GM19468 (cell line): ENCODE results near the gene PAFAH2.
"Not testable (repeated sequence)": the region's sequence is repeated elsewhere in the genome, so short reads cannot be mapped to it uniquely, and the experiment has no call there.

Experiments
- ATAC-seq: cut with Tn5 transposase; IDR thresholded peaks from one replicate; pipeline ENCODE4 v1.9.1; 2021; ENCODE audit warnings: mild to moderate bottlenecking, moderate library complexity, moderate number of reproducible peaks; ENCODE audit not compliant: unreplicated experiment; ENCODE audit errors: extremely low read depth

PAFAH2 gene

GRCh38 chr1:25990251-25990650 is 7.6 kb downstream of the PAFAH2 start:
- no peak for ATAC-seq

GRCh38 chr1:25989440-25990234 is 8.2 kb downstream of the PAFAH2 start:
- no peak for ATAC-seq

- ATAC-seq: no peak
Measured at GRCh38 chr1:25987951-25988350, 9.9 kb downstream of the PAFAH2 start.

- not testable (repeated sequence) for ATAC-seq
Measured at GRCh38 chr1:25986773-25987172, 11.1 kb downstream of the PAFAH2 start.

- no peak for ATAC-seq
Measured at GRCh38 chr1:25985670-25986069, 12.2 kb downstream of the PAFAH2 start.

- no peak for ATAC-seq
Measured at GRCh38 chr1:25985171-25985570, 12.7 kb downstream of the PAFAH2 start.

GRCh38 chr1:25979210-25979609 is 18.7 kb downstream of the PAFAH2 start:
- no peak for ATAC-seq

- no peak for ATAC-seq
Measured at GRCh38 chr1:25978403-25978802, 19.5 kb downstream of the PAFAH2 start.

- no peak for ATAC-seq
Measured at GRCh38 chr1:25977801-25978200, 20.1 kb downstream of the PAFAH2 start.

GRCh38 chr1:25973610-25974321 is 24.1 kb downstream of the PAFAH2 start:
- ATAC-seq: no peak

- ATAC-seq: no peak
Measured at GRCh38 chr1:25971811-25972180, 26.1 kb downstream of the PAFAH2 start.

GRCh38 chr1:25971066-25971810 is 26.6 kb downstream of the PAFAH2 start:
- ATAC-seq: no peak

- no peak for ATAC-seq
Measured at GRCh38 chr1:25967308-25967707, 30.6 kb downstream of the PAFAH2 start.

GRCh38 chr1:25959611-25960010 is 38.3 kb downstream of the PAFAH2 start:
- no peak for ATAC-seq

- no peak for ATAC-seq
Measured at GRCh38 chr1:25958465-25958864, 39.4 kb downstream of the PAFAH2 start.

- no peak for ATAC-seq
Measured at GRCh38 chr1:25955553-25955952, 42.3 kb downstream of the PAFAH2 start.

- no peak for ATAC-seq
Measured at GRCh38 chr1:25954282-25954938, 43.5 kb downstream of the PAFAH2 start.

- no peak for ATAC-seq
Measured at GRCh38 chr1:25952841-25953401, 44.9 kb downstream of the PAFAH2 start.

GRCh38 chr1:25948641-25949040 is 49.2 kb downstream of the PAFAH2 start:
- no peak for ATAC-seq

GRCh38 chr1:25947027-25947426 is 50.8 kb downstream of the PAFAH2 start:
- no peak for ATAC-seq
